BJ (cell line): ENCODE results near the gene ASPDH. TPM values are rescaled to one million over a fixed set of nuclear protein-coding genes. Genes with fewer than 3 reads are reported as not detected.

Experiments
- CTCF ChIA-PET: fragments of 350-600 bp; formaldehyde crosslinking; extraction: SDS; loops from one replicate; lab custom pipeline; 2021; ENCODE audit warnings: antibody characterized with exemption, inconsistent platforms; lab: Yijun Ruan, JAX
- POLR2A ChIA-PET: fragments of 300-600 bp; sonication (Branson Sonifier 250); formaldehyde crosslinking; extraction: SDS; loops from one replicate; lab custom pipeline; 2021; ENCODE audit warnings: antibody characterized with exemption; lab: Charles Lee
- DNase-seq: peaks from one replicate; pipeline ENCODE4 v3.0.0-alpha.2; 2011; ENCODE audit warnings: low read depth
- H3K27me3 ChIP-seq: 2 replicates; pipeline ENCODE4 v1.6.0; 2011; ENCODE audit warnings: low read length; ENCODE audit not compliant: control insufficient read depth, insufficient read depth
- H3K36me3 ChIP-seq: 2 replicates; pipeline ENCODE4 v1.5.1; 2011; ENCODE audit warnings: low read length; ENCODE audit not compliant: control insufficient read depth, insufficient read depth
- H3K4me3 ChIP-seq: 2 replicates; pipeline ENCODE4 v1.5.1; 2011; ENCODE audit warnings: low read depth, mild to moderate bottlenecking, control low read depth, low read length
- CTCF ChIP-seq: IDR thresholded peaks from 2 replicates; pipeline ENCODE4 v1.5.1; 2011; ENCODE audit warnings: low read depth, mild to moderate bottlenecking, control low read depth, inconsistent platforms, low read length, moderate library complexity; ENCODE audit not compliant: insufficient read depth
- polyA plus RNA-seq: library from polyadenylated mRNA; depleted of rRNA; stranded (reverse); fragments of >200 nt; gene quantifications from 2 replicates; pipeline ENCODE4 v1.2.3, GENCODE V29; 2011

The ASPDH gene
- polyA plus RNA-seq, 1 experiment: not detected

GRCh38 chr19:50508843-50509190 lies 4.9 kb downstream of the ASPDH start:
- ChIA-PET POLR2A (interaction anchor here (0.6 kb wide), 1 partner anchor 30 kb away, joined by 6 read pairs; no protein-coding TSS in a partner anchor), CTCF (interaction anchor here (1.5 kb wide), 1 partner anchor 29 kb away, joined by 4 read pairs; no protein-coding TSS in a partner anchor)
- no peaks in the 10 kb centered on the region; the same call in 1 of the 2 replicates for H3K36me3 ChIP-seq
- DNase-seq: no peak
- no peaks in the 10 kb centered on the region for H3K27me3 ChIP-seq
- no peak for TF ChIP-seq CTCF
- no peak overlapping the region for H3K4me3 ChIP-seq

- ChIA-PET POLR2A (no interaction called here), CTCF (no interaction called here)
- Histone ChIP-seq H3K36me3 (no peaks in the 10 kb centered on the region; the same call in 1 of the 2 replicates), H3K4me3 (no peak overlapping the region), H3K27me3 (no peaks in the 10 kb centered on the region)
- TF ChIP-seq CTCF: no peak
- no peak for DNase-seq
These were observed 6.3 kb downstream of the ASPDH start for GRCh38 chr19:50507376-50507775.

DNA sequence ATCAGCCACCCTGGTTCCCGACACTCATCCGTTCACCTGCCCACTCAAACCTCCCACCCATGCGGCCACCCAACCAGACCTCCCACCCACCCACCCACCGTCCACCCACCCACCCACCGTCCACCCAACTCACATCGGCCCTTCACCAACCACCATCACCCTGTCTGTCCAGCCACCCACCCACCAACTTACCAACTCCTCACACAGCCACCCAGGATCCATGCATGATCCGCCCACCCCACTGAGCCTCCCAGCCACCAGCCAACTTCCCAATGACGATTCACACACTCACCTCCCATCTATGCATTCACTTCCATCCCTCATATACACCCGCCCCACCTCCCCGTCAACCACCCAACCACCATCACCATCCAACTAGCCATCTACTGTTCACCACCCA lies 7.0 kb downstream of the ASPDH start:
- Histone ChIP-seq H3K4me3 (no peak overlapping the region), H3K27me3 (no peaks in the 10 kb centered on the region), H3K36me3 (no peaks in the 10 kb centered on the region; the same call in 1 of the 2 replicates)
- DNase-seq: no peak
- TF ChIP-seq CTCF: no peak
- CTCF ChIA-PET: no interaction called here
- POLR2A ChIA-PET: no interaction called here

- TF ChIP-seq CTCF: no peak
- no peak for DNase-seq
- Histone ChIP-seq H3K27me3 (peaks cover 1% of the 10 kb centered on the region; the same call in 1 of the 2 replicates), H3K36me3 (no peaks in the 10 kb centered on the region; the same call in 1 of the 2 replicates), H3K4me3 (no peak overlapping the region)
- CTCF ChIA-PET: interaction anchor here (0.6 kb wide), 1 partner anchor 591 kb away, joined by 3 read pairs; no protein-coding TSS in a partner anchor
- POLR2A ChIA-PET: no interaction called here
These were observed 7.7 kb downstream of the ASPDH start for GRCh38 chr19:50505856-50506611.

- Histone ChIP-seq H3K27me3 (peaks cover 1% of the 10 kb centered on the region), H3K36me3 (no peaks in the 10 kb centered on the region; the same call in 1 of the 2 replicates), H3K4me3 (no peak overlapping the region)
- DNase-seq: no peak
- POLR2A ChIA-PET: no interaction called here
- CTCF ChIA-PET: no interaction called here
- TF ChIP-seq CTCF: no peak
These were observed 11.9 kb downstream of the ASPDH start for GRCh38 chr19:50501568-50502475.
